ENCODE results near the gene YTHDF1.

The YTHDF1 gene

DNA sequence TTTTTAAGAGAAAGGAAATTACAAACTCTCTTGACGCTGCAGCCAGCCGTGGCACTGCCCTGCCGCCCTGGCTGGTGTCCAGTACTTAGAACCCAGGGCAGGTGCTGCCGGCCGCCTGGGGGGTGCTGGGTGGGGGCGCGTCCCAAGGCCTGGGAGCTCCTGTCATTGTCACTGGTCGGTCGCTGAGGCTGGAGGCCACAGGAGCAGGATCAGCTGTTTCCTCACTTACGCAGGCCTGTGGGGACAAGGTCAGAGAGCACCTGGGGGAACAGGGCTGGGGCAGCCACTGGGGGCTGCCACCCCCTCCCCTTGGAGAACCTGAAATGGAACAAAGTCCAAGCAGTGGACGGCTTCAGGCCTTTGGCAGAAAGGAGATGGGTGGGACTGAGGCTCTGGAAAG is 25.3 kb upstream of the YTHDF1 start:
- H3K4me3 ChIP-seq (ENCODE audit: low read length) = no peak overlapping the region

DNA sequence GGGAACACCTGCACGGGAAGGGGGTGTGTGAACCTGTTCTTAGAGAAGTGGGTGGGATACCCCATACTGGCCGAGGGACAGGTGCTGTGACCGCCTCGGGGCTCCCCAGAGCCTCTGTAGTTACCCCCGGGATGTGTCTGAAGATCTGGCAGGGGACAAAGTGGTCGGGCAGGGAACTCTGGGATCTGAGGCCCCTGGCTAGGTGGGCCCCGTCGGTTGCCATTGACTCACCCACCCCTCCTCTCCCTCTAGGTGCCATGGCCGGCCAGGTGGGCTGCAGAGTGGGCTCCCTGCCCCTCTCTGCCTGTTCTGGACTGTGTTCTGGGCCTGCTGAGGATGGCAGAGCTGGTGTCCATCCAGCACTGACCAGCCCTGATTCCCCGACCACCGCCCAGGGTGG is 24.1 kb upstream of the YTHDF1 start:
- H3K4me3 ChIP-seq (ENCODE audit: low read length) = no peak overlapping the region
- TF ChIP-seq, protein P1, sequence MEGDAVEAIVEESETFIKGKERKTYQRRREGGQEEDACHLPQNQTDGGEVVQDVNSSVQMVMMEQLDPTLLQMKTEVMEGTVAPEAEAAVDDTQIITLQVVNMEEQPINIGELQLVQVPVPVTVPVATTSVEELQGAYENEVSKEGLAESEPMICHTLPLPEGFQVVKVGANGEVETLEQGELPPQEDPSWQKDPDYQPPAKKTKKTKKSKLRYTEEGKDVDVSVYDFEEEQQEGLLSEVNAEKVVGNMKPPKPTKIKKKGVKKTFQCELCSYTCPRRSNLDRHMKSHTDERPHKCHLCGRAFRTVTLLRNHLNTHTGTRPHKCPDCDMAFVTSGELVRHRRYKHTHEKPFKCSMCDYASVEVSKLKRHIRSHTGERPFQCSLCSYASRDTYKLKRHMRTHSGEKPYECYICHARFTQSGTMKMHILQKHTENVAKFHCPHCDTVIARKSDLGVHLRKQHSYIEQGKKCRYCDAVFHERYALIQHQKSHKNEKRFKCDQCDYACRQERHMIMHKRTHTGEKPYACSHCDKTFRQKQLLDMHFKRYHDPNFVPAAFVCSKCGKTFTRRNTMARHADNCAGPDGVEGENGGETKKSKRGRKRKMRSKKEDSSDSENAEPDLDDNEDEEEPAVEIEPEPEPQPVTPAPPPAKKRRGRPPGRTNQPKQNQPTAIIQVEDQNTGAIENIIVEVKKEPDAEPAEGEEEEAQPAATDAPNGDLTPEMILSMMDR (IDR thresholded peaks at IDR 0.05; ENCODE audit: insufficient read depth, low read depth, low read length, missing control alignments) = no peak
- no peak for DNase-seq (ENCODE audit: low read depth)

More for the DNA sequence above, 25.3 kb upstream of the YTHDF1 start:
- TF ChIP-seq, protein P1 (IDR thresholded peaks at IDR 0.05; ENCODE audit: insufficient read depth, low read depth, low read length, missing control alignments) = no peak
- no peak for DNase-seq (ENCODE audit: low read depth)

DNA sequence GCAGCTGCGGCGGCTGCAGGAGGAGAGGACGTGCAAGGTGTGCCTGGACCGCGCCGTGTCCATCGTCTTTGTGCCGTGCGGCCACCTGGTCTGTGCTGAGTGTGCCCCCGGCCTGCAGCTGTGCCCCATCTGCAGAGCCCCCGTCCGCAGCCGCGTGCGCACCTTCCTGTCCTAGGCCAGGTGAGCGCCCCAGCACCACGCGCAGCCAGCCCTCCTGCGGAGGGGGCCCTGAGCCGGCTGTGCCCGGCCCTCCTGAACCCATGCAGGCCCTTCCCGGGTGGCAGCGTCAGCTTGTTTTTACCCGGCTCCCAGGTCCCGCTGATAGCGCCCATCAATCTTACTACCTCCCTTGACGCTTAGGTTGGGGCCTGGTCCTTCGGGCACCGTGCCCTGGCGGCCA is 23.5 kb upstream of the YTHDF1 start:
- no peak for DNase-seq (ENCODE audit: low read depth)
- H3K4me3 ChIP-seq (ENCODE audit: low read length) = no peak overlapping the region
- TF ChIP-seq, protein P1 (IDR thresholded peaks at IDR 0.05; ENCODE audit: insufficient read depth, low read depth, low read length, missing control alignments) = no peak

DNA sequence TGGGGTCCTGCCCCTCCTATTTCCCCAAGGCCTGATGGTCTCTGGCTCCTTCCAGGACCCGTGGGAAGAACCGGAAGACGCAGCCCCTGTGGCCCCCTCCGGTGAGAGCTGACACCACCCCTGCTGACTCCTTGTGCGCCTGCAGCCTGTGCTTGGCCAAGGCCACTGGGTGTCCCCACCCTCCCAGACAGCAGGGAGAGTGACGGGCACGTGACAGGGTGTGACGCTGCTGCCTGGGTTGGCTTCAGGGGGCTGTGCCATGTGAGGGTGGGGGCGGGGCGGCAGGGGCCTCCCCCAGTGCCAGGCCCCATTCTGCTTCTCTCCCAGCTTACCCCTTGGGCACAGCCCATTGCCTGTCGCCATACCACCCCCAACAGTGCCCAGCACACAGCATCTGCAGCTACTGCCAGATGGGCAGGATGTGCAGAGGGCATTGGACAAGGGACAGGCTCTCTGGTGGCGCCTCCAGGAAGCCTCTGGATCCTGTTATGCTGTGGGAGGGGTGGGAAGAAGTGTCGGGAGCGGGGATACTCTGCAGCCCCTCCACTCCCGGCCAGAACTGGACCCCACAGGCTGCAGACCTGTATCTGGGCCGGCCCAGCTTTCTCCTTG is 22.7 kb upstream of the YTHDF1 start:
- H3K4me3 ChIP-seq (ENCODE audit: low read length) = no peak overlapping the region
- TF ChIP-seq, protein P1 (IDR thresholded peaks at IDR 0.05; ENCODE audit: insufficient read depth, low read depth, low read length, missing control alignments) = no peak
- DNase-seq (ENCODE audit: low read depth) = no peak

DNA sequence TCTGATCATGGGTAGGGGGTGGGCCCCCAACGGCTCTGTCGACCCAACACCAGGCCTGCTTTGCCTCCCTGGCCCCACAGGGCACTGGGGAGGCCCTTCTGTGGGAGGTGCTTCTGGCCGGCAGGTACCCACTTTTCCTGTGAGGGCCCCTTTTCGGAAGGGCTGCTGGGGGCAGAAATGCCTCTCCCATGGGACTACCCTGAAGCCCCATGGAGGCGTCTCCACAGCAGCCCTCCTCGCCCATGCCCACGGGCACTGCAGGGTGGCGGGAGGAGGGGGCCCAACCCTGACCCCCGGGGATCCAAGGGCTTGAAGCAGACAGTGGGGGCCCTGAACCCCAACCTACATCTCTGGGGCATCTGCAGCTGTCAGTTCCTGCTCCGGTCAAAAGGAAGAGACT is 22.1 kb upstream of the YTHDF1 start:
- no peak for DNase-seq (ENCODE audit: low read depth)
- TF ChIP-seq, protein P1 (IDR thresholded peaks at IDR 0.05; ENCODE audit: insufficient read depth, low read depth, low read length, missing control alignments) = no peak
- no peak overlapping the region for H3K4me3 ChIP-seq (ENCODE audit: low read length)

DNA sequence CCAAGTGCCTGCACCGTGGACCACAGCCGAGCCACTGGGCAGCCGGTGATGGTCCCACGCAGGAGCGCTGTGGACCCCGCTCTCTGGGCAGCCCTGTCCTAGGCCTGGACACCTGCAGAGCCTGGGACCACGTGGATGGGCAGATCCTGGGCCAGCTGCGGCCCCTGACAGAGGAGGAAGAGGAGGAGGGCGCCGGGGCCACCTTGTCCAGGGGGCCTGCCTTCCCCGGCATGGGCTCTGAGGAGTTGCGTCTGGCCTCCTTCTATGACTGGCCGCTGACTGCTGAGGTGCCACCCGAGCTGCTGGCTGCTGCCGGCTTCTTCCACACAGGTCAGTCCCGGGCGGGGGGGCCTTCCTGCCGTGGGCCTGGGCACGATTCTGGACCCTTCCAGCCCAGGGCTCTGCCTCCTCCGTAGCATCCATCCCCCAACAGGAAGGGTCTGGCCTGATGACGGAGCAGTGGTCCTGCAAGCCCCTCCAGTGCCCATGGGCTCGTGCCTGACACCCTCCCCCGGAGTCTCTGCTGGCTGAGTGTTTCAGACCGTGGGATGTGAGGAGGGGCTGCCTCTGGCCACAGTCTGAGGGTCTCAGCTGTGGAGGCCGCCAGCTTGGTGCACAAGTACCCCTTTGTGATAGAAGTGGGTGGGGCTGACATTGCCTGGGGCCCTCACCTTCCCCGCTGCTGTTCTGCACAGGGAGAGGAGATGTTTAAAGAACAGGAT is 20.3 kb upstream of the YTHDF1 start:
- TF ChIP-seq, protein P1 (IDR thresholded peaks at IDR 0.05; ENCODE audit: insufficient read depth, low read depth, low read length, missing control alignments) = no peak
- no peak for DNase-seq (ENCODE audit: low read depth)
- H3K4me3 ChIP-seq (ENCODE audit: low read length) = no peak overlapping the region

All from epithelial cell of esophagus (primary cell).